KMS-11 (cell line): ENCODE data around the gene LRRC8A.
"Not testable (repeated sequence)": the region's sequence is repeated elsewhere in the genome, so short reads cannot be mapped to it uniquely, and the experiment has no call there.

Experiments used
- H2AFZ ChIP-seq: fragments of 200-600 bp; sonication (generic); 2 replicates; pipeline ENCODE4 v1.6.1; 2016; ENCODE audit warnings: antibody characterized with exemption, mixed run types, low read depth
- H3K27ac ChIP-seq: fragments of 200-600 bp; sonication (generic); 2 replicates; pipeline ENCODE4 v1.6.1; 2016; ENCODE audit warnings: mild to moderate bottlenecking, mixed run types
- H3K27me3 ChIP-seq: fragments of 200-600 bp; sonication (generic); 2 replicates; pipeline ENCODE4 v1.6.1; 2017; ENCODE audit warnings: mild to moderate bottlenecking, low read depth, mixed run types, moderate library complexity; ENCODE audit not compliant: insufficient read depth
- H3K36me3 ChIP-seq: fragments of 200-600 bp; sonication (generic); 2 replicates; pipeline ENCODE4 v1.6.1; 2017; ENCODE audit warnings: mild to moderate bottlenecking, mixed run types; ENCODE audit not compliant: insufficient read depth
- H3K4me1 ChIP-seq: fragments of 200-600 bp; sonication (generic); 2 replicates; pipeline ENCODE4 v1.6.1; 2016; ENCODE audit warnings: mild to moderate bottlenecking, low read depth, mixed run types; ENCODE audit not compliant: poor library complexity, severe bottlenecking
- H3K4me2 ChIP-seq: fragments of 200-600 bp; sonication (generic); 2 replicates; pipeline ENCODE4 v1.7.0; 2016; ENCODE audit warnings: mild to moderate bottlenecking, mixed run types
- H3K4me3 ChIP-seq: fragments of 200-600 bp; sonication (generic); IDR thresholded peaks from 2 replicates; pipeline ENCODE4 v1.6.1; 2017; ENCODE audit warnings: low read depth, low read length, mixed read lengths; ENCODE audit not compliant: insufficient read depth
- H3K79me2 ChIP-seq: fragments of 200-600 bp; sonication (generic); 2 replicates; pipeline ENCODE4 v1.6.1; 2016; ENCODE audit warnings: low read depth, mixed run types; ENCODE audit not compliant: insufficient read depth
- H3K9ac ChIP-seq: fragments of 200-600 bp; sonication (generic); 2 replicates; pipeline ENCODE4 v1.6.1; 2016; ENCODE audit warnings: mild to moderate bottlenecking, mixed run types
- H4K20me1 ChIP-seq: fragments of 200-600 bp; sonication (generic); 2 replicates; pipeline ENCODE4 v1.6.1; 2016; ENCODE audit warnings: mild to moderate bottlenecking, mixed run types; ENCODE audit not compliant: insufficient read depth
- CTCF ChIP-seq: fragments of 200-600 bp; sonication (generic); conservative IDR thresholded peaks from 2 replicates; pipeline ENCODE4 v1.6.1; 2017; ENCODE audit warnings: low read depth, mild to moderate bottlenecking, antibody characterized with exemption, low read length, moderate library complexity, mixed read lengths

Gene LRRC8A

GRCh38 chr9:128946571-128947276 lies 64.8 kb downstream of the LRRC8A start:
- no peak overlapping the region for H3K4me3 ChIP-seq
- H3K27ac ChIP-seq: no peak overlapping the region; the same call in 1 of the 2 replicates
- H3K27me3 ChIP-seq: no peaks in the 10 kb centered on the region
- peaks cover 12% of the 10 kb centered on the region; the same call in 1 of the 2 replicates for H3K79me2 ChIP-seq
- H4K20me1 ChIP-seq: 0 out of 2 replicates have a peak, but pooled peaks cover 3% of the 10 kb centered on the region
- peak overlapping the region; percentile 65 for H3K9ac ChIP-seq
- peaks cover 13% of the 10 kb centered on the region for H3K4me1 ChIP-seq
- no peaks in the 10 kb centered on the region for H3K36me3 ChIP-seq
- no peak for TF ChIP-seq CTCF
- peak overlapping the region; percentile 71 for H3K4me2 ChIP-seq
- peak overlapping the region; percentile 89 for H2AFZ ChIP-seq

GRCh38 chr9:128947277-128947526 lies 65.3 kb downstream of the LRRC8A start:
- 0 out of 2 replicates have a peak, but pooled peaks cover 3% of the 10 kb centered on the region for H4K20me1 ChIP-seq
- H3K4me2 ChIP-seq: peak overlapping the region; percentile 71
- peak overlapping the region; percentile 56 for H3K27ac ChIP-seq
- H3K27me3 ChIP-seq: no peaks in the 10 kb centered on the region
- H3K9ac ChIP-seq: peak overlapping the region; percentile 65
- no peaks in the 10 kb centered on the region for H3K36me3 ChIP-seq
- no peak for TF ChIP-seq CTCF
- peaks cover 12% of the 10 kb centered on the region; the same call in 1 of the 2 replicates for H3K79me2 ChIP-seq
- no peak overlapping the region for H3K4me3 ChIP-seq
- peaks cover 13% of the 10 kb centered on the region for H3K4me1 ChIP-seq
- peak overlapping the region; percentile 89 for H2AFZ ChIP-seq

GRCh38 chr9:128947527-128948301 lies 65.8 kb downstream of the LRRC8A start, which contains the start of the genes DOLK and NUP188:
DOLK (minus strand) TSS chr9:128947603; CDS start chr9:128947303, 300 bp downstream.
NUP188 (plus strand) TSS chr9:128947699; CDS start chr9:128947720, 21 bp downstream.
- TF ChIP-seq CTCF: no peak
- 0 out of 2 replicates have a peak, but pooled peaks cover 3% of the 10 kb centered on the region for H4K20me1 ChIP-seq
- no peaks in the 10 kb centered on the region for H3K27me3 ChIP-seq
- no peaks in the 10 kb centered on the region for H3K36me3 ChIP-seq
- peak within 1 kb of the TSS; percentile 65 for H3K9ac ChIP-seq
- no peak within 1 kb of the TSS for H3K4me3 ChIP-seq
- peak within 1 kb of the TSS; percentile 85 for H3K4me2 ChIP-seq
- H3K27ac ChIP-seq: peak within 1 kb of the TSS; percentile 56
- H3K4me1 ChIP-seq: peaks cover 13% of the 10 kb centered on the region
- H3K79me2 ChIP-seq: peaks cover 12% of the 10 kb centered on the region; the same call in 1 of the 2 replicates
- H2AFZ ChIP-seq: peak within 1 kb of the TSS; percentile 89

- not testable (repeated sequence) for H3K79me2 ChIP-seq, H3K4me2 ChIP-seq, H4K20me1 ChIP-seq, H3K4me1 ChIP-seq, H2AFZ ChIP-seq, H3K9ac ChIP-seq, H3K4me3 ChIP-seq, H3K27me3 ChIP-seq, H3K27ac ChIP-seq
- peaks cover 17% of the 10 kb centered on the region; the same call in 1 of the 2 replicates for H3K36me3 ChIP-seq
Measured at GRCh38 chr9:128961403-128961802, 79.5 kb downstream of the LRRC8A start.
